GM19324 (cell line): Measurements from ENCODE around the gene ACACB.

Experiments used
- ATAC-seq: cut with Tn5 transposase; IDR thresholded peaks from one replicate; pipeline ENCODE4 v1.9.1; 2021; ENCODE audit warnings: mild to moderate bottlenecking, moderate library complexity; ENCODE audit not compliant: unreplicated experiment, low FRiP score

Gene ACACB

DNA sequence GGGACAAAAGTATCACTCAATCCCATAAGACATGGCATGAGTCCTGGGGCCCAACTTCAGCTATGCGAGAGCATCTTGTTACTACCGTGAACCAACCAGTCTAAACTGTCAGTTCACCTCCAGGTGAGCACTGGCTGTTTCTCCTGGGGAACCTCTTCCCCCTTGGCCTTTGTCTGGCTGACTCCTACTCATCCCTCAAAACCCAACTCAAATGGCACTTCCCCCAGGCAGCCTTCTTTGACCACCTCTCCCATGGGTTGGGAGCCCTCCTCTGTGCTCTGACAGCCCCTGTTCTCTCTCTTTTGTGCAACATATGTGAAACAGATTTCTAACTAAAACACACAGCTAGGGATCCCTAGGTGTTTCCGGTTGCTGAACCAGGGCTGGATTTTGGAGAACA, 155.0 kb downstream of the ACACB start:
- ATAC-seq = no peak

DNA sequence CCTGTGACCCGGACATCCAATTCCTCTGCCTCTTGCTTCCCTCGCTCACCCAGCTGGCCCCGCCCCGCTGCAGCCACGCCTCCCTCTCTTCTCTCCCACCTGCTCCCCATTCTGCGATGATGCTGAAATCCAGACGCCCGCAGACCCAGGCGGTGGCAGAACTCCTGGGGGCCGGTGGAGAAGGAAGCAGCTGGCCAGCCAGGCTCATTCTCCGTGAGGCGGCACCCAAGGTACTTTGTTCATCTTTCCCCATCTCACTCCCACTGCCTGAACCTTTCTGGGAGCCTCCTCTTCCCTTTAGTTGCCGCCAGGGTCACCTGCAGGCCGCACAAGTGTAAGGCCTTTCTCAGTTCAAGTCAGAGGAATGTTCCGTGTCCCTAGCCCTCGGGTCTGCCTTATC, 157.0 kb downstream of the ACACB start:
- no peak for ATAC-seq

DNA sequence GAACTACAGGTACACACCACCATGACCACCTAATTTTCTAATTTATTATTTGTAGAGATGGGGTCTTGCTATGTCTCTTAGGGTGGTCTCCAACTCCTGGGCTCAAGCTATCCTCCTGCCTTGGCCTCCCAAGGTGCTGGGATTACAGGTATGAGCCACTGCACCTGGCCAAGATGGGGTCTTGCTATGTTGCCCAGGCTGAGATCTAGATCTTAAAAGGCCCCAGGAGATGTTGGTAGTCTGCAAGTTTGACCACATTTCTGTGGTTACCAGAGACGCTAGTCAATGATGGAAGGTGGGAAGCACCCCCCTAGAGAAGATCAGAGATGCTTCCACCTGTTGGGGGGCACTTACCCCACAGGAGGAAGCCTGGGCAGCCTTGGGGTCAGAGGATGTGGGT, 158.0 kb downstream of the ACACB start:
- no peak for ATAC-seq

DNA sequence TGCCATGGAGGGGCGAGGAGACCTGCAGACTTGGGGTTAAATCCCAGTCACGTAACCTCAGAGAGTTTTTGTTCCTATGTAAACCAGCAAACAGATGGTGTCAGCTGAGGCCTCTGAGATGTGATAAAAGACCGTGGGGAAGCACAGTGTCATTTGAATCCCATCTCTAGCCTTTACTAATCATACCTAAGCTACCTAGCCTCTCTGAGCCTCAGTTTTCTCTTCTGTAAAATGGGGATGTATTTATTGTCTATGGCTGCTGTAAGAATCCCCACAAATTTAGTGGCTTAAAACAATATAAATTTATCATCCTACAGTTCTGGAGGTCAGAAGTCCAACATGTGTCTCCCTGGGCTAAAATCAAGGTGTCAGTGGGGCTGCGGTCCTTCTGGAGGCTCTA, 158.8 kb downstream of the ACACB start:
- ATAC-seq = no peak

DNA sequence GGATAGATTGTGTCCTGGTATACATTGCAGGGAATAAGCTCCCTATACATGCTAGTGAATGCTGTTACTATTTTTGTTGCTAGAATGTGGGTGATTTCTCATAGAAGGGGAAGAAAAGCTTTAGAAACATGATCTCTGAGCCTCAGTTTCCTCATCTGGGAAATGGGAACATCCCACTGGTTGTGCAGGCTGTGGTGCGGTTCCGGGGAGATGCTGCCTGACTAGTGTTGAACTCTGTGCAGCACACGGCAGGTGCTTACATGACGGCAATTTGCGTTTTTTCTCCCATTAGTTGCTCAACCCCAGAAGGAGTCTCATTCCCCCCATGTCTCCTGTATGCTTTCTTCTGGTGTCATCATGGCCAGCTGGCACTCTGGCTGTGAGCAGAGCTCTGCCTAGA, 159.8 kb downstream of the ACACB start:
- no peak for ATAC-seq

DNA sequence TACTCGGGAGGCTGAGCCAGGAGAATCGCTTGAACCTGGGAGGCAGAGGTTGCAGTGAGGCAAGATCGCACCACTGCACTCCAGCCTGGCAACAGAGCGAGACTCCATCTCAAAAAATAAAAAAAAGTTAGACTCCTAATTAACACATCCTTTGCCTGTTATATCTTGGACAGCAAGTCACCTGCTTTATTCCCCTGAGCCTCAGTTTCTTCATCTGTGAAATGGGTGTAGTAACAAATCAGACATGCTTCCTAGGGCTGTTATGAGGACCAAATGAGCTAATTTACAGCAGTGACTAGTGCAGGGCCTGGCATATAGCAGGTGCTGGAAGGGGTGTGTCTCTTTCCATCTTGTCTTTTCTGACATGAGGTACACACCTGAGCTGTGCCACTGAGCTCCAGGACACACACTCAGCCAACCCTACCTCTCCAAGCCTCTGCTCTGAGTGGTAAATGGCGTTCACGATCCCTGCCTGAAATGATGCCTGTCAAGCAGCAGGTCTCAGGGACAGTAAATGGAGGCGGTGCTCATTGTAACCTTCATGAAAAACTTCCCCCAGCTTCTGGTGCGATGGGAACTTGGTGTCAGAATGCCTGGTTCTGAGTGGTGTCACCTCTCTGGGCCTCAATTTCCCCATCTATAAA, 161.0 kb downstream of the ACACB start:
- no peak for ATAC-seq

DNA sequence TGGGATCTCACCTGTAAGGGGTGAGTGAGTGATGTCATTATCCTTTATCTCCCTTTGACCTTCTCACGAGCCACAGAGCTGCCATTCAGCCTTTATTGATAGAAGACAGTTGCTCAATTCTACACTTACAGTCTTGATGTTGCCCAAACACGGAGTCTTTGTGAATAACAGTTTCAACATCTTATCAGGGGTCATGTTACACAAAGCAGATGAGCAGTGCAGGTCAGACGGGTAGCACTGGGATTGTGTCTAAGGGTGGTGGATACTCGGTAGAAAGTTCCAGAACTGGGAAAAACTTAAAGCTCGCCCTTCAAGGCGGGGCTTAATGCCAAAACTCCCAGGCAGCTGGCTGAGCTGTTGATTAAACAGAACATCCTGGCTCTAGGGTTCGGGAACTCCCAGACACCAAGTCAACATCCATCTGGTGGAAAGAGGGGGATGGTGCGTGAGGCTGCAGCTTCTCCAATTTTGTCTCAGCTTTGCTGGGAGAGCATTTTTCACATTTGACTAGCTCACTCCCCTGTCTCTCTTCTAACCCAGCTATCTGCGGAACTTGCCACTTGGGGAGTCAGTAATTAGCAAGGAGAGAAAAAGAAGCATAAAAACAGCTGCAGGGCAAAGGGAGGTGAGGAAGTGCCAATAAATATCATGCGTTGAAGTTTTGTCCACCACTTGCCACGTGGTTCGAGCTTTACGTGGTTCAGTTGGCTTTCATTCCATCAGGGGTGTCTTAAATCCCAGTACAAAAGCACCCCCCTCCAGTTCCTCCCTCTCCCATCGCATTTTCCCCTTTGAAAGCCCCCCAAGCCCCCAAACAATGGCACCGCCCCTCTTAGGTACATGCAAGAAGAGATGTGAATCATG, 161.7 kb downstream of the ACACB start:
- no peak for ATAC-seq

DNA sequence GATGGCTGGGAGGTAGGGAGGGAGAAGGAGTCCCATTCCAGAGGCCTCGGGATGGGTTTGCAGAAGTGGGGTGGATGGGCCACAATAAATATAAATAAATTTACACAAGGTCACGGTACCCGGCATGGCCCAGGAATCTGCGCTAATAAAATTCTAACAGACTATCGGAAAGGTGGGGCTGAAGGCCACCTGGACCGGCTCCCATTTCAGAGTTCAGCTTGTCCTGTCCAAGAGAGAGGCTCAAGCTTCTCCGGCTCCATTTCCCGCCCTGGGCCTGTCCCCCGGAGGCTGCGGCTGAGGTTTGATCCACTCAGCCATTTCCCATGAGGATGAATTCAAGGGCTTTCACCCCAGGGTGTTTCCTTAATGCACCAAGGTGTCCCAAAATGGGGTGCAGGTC, 162.5 kb downstream of the ACACB start:
- no peak for ATAC-seq

DNA sequence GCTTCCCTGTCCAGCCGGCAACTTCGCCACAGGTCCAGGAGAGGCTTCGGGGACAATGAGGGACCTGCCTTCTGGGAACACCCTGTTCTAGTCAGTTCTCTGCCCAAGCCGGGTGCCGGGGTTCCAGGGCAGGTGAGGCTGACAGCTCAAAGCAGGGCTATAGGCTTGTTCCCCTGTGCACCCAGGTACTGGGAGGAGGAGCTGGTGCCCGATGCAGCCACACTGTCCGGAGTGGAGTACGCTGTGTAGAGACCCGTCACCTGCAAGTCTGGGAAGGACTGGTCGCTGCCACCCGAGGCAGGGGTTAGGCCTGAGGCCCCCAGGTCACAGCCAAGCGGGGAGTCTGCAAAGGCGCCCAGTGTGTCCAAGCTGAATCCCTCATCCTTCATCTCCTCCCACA, 163.1 kb downstream of the ACACB start:
- no peak for ATAC-seq

DNA sequence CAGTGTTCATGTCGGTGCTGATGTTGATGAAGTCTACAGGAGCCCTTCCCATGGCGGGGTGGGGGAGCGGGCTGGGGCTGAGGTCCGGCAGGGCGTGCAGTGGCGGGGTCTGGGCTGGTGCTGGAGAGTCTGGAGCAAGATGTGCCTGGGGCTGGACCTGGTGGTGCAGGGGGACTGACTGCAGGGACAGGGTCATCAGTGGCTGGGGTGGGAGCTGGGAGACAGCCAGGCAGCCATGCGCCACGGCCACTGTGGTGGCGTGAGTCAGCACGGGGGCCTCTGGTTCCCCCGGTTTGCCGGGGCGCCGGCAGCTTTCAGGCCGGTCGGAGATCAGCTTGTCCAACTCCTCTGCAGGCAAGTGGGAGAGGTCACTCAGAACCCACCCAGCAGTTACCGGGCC, 165.1 kb downstream of the ACACB start:
- no peak for ATAC-seq

DNA sequence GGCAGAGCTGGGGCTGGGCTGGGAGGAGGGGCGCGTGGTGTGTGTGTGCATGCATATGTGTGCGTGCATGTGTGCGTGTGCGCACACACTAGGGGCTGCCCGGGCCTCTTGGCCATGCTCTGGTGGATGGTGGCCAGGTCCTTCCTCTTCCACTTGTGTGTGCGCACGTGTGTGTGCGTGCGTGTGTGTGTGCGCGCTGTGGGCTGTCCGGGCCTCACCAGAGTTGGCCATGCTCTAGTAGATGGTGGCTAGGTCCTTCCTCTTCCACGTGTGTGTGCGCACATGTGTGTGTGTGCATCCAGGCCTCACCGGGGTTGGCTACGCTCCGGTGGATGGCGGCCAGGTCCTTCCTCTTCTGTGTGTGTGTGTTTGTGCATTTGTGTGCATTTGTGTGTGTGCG, 168.0 kb downstream of the ACACB start:
- ATAC-seq = no peak

DNA sequence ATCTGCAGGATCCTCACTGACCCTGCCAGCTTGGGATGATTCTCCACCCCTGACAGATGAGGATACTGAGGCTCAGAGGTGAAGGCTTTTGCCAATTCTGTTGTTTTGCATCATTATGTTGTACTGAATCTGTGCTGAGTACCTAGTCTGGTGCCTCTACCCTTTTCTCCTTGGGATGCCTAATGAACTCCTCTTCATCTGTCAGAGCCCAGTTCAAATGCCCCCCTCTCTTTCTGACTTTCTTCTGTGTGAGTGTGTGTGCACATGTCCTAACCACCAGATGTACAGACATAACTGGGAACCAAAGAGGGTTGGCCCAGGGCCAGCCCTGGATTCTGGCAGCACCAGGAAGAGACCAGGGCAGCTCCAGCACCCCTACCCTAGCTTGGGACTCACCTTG, 169.9 kb downstream of the ACACB start:
- no peak for ATAC-seq

DNA sequence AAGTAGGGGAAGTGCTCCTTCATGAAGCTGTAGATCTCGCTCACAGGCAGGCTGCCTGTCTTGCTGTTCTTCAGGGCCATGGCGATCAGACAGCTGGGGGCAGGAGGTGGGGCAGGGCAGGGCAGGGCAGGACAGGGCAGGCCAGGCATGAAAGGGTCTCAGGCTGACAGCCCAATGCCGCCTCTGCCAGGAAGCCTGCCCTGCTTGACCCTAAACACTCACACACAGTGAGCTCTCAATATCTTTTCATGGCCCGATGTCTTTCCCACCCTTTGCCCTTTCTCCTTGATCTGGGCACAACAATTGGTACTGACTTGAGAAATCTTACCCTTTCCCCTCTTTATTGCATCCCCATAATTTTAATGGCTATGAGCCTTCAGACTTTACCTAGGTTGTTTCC, 170.3 kb downstream of the ACACB start:
- ATAC-seq = no peak

DNA sequence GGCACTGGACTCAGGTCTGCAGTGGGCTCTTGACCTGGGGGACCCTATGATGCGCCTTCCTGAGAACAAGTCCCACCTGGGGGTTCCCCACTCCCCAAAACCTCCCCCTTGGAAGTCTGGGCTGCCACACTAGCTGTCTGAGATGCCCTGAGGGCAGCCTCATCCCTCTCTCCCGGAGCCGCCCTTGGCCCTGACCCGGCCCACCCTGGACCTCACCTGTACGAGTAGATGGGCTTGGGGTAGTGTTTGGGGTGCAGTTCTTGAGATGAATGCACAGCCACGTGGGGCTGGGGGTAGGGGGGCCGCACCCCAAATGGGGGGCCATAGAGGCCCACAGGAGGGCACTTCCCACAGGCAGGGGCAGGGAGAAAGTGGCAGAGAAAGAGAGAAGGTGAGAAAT, 170.8 kb downstream of the ACACB start:
- no peak for ATAC-seq

DNA sequence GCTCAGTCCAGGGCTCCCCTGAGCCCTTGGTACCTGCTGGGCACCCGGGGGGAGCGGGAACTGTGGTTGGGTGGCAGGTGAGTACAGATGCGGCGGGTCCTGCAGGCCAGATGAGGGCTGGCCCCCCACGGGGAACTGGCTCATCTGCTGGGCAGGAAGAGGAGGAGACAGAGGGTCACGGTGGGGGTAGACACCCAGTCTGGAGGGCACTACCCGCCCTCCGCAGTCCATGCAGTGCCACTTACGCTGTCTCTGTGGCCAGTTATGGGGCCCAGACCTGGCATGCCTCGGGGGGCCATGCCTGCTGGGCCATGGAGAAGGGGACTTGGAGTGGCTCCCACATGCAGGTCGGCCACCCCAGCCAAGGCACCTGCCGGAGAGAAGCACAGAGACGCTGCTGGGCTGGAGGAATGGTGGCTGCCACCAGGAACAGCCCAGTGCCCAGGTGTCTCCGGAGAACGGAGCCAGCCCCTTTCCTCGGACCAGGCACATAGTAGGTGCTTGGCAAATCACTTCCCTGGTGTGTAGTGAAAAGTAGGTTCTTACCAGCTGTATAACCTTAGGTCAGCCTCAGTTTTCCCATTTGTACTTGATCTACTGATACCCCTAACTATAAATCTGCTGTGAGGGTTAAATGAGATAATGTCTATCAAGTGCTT, 171.6 kb downstream of the ACACB start:
- no peak for ATAC-seq

DNA sequence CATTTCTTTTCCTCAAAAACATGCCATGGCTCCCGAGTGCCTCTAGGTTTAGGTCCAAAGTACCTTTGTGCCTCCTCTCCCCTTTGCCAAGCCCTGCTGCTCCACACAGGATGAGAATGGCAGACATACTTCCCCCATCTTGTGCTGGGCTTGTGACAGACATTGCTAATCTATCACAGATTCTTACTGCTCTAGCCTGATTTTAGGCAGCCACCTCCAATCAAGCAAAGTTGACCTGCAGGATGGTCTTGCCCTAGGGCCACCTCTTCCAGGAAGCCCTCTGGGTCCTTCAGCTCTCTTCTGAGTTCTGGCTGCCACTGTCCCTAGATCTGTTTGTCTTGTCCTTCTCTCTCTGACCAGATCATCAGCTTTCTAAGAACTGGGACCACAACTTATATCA, 172.2 kb downstream of the ACACB start:
- no peak for ATAC-seq

DNA sequence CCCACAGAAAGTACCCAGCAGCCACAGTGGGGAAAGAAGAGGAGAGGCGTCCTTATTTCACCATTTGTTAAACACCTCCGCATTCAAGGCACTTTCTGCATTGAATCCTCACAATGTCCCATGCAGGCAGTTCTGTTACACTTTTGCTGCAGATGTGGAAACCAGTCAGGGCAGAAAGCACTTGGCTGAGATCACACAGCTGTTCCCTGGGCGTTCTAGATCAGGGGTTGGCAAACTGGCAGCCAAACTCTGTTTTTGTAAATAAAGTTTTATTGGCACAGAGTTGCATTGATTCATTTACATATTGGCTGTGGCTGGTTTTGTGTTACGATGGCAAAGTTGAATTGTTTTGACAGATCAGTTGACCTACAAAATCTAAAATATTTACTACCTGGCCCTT, 172.6 kb downstream of the ACACB start:
- no peak for ATAC-seq

DNA sequence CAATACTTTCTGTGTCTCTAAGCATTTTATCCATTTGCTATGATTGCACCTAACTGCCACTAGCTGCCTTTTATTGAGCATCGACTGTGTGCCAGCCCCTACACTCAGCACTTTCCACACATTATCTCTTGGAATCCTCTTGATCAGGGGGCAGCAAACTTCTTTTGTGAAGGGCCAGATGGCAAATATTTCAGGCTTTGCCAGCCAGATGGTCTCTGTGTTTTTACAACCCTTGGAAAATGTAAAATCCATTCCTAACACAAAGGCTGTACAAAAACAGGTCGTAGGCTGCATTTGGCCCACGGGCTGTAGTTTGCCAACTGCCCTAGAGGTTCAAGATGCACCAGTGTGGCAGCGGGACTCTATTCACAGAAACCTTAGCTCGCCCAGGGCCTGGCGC, 173.2 kb downstream of the ACACB start:
- ATAC-seq = no peak

DNA sequence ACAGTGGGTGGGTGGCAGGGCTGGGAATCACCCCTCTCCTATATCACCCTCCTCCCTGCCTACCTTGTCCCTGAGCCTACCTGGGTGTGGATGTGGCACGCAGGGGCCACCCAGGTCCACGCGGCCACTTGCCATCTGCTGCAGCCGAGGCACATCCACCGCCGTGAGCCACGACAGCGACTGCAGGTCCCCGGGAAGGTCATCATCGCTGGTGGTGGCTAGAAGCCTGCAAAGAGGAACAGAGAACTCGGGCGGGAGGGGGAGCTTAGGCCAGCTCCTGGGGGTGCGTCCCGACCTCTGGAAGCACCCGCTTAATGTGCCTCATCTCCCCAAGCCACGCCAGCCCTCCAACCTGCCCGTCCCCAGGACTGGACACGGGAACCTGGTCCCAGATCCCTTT, 173.7 kb downstream of the ACACB start:
- no peak for ATAC-seq

DNA sequence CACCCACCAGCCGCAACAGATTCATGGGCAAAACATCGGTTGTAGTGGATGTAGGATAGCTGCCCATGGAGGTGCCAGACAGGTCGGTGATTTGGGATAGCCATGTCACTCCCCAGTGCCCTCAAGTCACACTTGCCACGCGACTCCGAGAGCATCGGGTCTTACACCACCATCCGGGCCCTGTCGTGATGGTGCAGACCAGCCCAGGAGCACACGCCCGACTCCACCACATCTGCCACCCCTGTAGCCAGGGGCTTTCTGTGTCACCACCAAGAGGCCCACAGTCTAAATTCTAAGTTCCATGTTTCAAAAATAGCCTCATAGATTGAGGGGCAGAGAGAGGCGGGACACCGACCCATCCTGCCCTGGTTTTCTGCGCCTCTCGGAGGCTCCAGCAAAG, 174.7 kb downstream of the ACACB start:
- no peak for ATAC-seq

DNA sequence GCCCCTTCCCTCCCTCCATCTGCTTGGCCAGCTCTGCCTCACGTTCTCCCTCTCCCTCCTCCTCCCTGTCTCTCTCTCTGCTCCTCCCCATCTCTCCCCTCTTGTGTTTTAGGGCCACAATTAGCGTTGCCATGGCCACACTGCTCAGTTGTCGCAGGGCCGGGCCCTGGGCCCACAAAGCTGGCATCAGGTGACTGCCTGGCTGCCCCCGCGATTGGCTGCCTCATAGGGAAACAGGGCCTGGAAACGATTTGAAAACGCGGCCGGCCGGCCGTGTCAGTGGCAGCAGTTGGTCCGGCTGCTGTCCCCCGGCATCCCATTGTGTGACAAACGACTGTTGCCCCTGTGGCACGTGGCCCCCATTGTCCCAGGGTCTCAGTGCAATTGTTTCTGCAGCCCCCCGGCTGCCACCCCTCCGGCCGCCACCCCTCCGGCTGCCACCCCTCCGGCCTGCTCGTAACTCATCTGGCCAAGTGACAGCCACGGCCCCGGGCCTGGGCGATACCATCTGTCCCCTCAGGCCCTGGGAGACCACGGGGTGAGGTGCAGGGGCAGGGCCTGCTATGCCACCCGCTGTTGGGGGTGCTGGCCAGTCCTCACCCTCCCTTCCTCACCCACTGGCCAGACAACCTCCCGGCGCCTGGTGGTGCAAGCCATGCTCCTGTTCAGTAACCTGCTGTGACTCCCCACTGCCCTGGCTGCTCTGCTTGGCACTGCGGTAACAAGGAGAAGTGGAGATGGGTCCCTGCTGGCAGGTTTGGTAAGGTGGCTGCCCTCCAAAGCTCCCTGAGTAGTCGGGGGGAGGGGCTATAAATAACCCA, 175.3 kb downstream of the ACACB start:
- no peak for ATAC-seq
